Progenitor cell of endocrine pancreas (in vitro differentiated cells): Measurements from ENCODE around the gene THOC6. TPM values are rescaled to one million over a fixed set of nuclear protein-coding genes. Genes with fewer than 3 reads are reported as not detected.

Experiments used
- DNase-seq: peaks from one replicate; pipeline ENCODE4 v3.0.0; 2021; ENCODE audit warnings: low spot score; ENCODE audit not compliant: unreplicated experiment
- H3K27ac Mint-ChIP-seq: 2 replicates; pipeline ENCODE4 v1.8.0; 2021; ENCODE audit warnings: mild to moderate bottlenecking, moderate library complexity, mixed read lengths
- H3K27me3 Mint-ChIP-seq: 2 replicates; pipeline ENCODE4 v1.8.0; 2021; ENCODE audit warnings: mixed read lengths
- H3K36me3 Mint-ChIP-seq: 2 replicates; pipeline ENCODE4 v1.8.0; 2022; ENCODE audit warnings: mixed read lengths; ENCODE audit not compliant: insufficient read depth
- H3K4me1 Mint-ChIP-seq: 2 replicates; pipeline ENCODE4 v1.8.0; 2021; ENCODE audit warnings: low read depth, mixed read lengths
- H3K4me3 Mint-ChIP-seq: 2 replicates; pipeline ENCODE4 v1.8.0; 2021; ENCODE audit warnings: low read depth, mild to moderate bottlenecking, moderate library complexity, mixed read lengths
- H3K9me3 Mint-ChIP-seq: 2 replicates; pipeline ENCODE4 v1.8.0; 2021; ENCODE audit warnings: low read depth, mixed read lengths
- total RNA-seq: library from RNA; stranded (reverse); gene quantifications from 2 replicates; pipeline ENCODE4 v1.2.1, GENCODE V29; 2021
- TF ChIP-seq, protein P1 (sequence below): fragments of 200-600 bp; sonication (generic); IDR thresholded peaks from one replicate; pipeline ENCODE4 v1.5.0; 2021; ENCODE audit warnings: antibody characterized with exemption, mild to moderate bottlenecking; ENCODE audit not compliant: unreplicated experiment

Gene THOC6
- total RNA-seq, 1 donor from 2014 or later = 47.4 TPM

DNA sequence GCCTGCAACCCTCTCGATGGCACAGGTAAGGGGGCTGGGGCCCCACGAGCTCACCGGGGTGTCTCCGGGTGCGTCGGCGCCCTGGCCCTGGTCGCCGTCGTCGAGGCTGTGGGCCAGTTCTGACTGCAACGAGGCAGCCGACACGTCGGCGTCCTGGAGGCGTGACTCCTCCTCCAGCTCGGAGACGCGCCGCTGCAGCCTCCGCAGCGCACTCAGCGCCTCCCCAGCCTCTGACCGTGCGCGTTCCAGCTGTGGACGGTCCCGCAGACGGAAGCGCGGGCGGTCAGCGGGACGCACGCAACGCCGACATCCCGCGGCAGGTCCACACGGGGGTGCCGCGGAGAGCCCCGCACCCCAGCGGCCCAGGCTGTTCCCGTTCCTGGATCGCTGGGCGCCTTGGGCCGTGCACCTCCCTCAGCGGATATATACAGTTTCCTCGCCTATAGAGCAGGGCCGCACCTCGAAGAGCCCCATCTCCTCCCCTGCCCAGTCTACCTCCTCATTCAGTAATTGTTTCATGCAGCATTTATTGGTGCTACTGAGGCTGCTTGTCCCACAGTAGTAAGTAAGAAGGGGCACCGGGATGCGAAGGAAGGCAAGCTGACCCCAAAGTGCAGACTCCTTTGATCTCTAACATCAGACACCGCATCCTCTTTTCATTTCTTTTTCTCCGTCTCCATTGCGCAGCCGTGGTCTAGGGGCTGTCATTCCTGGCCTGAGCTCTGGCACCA, 5.8 kb downstream of the THOC6 start:
- peak overlapping the region; percentile 79 for H3K27ac Mint-ChIP-seq
- H3K9me3 Mint-ChIP-seq = no peaks in the 10 kb centered on the region
- H3K27me3 Mint-ChIP-seq = peaks cover 25% of the 10 kb centered on the region
- H3K36me3 Mint-ChIP-seq = peaks cover 7% of the 10 kb centered on the region
- peaks cover 1% of the 10 kb centered on the region for H3K4me1 Mint-ChIP-seq
- TF ChIP-seq, protein P1, sequence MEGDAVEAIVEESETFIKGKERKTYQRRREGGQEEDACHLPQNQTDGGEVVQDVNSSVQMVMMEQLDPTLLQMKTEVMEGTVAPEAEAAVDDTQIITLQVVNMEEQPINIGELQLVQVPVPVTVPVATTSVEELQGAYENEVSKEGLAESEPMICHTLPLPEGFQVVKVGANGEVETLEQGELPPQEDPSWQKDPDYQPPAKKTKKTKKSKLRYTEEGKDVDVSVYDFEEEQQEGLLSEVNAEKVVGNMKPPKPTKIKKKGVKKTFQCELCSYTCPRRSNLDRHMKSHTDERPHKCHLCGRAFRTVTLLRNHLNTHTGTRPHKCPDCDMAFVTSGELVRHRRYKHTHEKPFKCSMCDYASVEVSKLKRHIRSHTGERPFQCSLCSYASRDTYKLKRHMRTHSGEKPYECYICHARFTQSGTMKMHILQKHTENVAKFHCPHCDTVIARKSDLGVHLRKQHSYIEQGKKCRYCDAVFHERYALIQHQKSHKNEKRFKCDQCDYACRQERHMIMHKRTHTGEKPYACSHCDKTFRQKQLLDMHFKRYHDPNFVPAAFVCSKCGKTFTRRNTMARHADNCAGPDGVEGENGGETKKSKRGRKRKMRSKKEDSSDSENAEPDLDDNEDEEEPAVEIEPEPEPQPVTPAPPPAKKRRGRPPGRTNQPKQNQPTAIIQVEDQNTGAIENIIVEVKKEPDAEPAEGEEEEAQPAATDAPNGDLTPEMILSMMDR = no peak
- no peak overlapping the region for H3K4me3 Mint-ChIP-seq
- no peak for DNase-seq

GRCh38 chr16:3030222-3031212, 6.7 kb downstream of the THOC6 start:
- H3K36me3 Mint-ChIP-seq = peaks cover 7% of the 10 kb centered on the region
- no peak for DNase-seq
- peaks cover 1% of the 10 kb centered on the region for H3K4me1 Mint-ChIP-seq
- H3K27me3 Mint-ChIP-seq = peaks cover 29% of the 10 kb centered on the region
- no peak overlapping the region for H3K27ac Mint-ChIP-seq
- H3K9me3 Mint-ChIP-seq = no peaks in the 10 kb centered on the region
- TF ChIP-seq, protein P1 = no peak
- no peak overlapping the region for H3K4me3 Mint-ChIP-seq

GRCh38 chr16:3032624-3033023, 8.8 kb downstream of the THOC6 start:
- Mint-ChIP-seq H3K4me1 (peaks cover 5% of the 10 kb centered on the region), H3K27me3 (peaks cover 41% of the 10 kb centered on the region), H3K36me3 (peaks cover 3% of the 10 kb centered on the region), H3K4me3 (no peak overlapping the region), H3K9me3 (no peaks in the 10 kb centered on the region), H3K27ac (no peak overlapping the region)
- no peak for DNase-seq
- TF ChIP-seq, protein P1 = no peak

GRCh38 chr16:3035289-3035971, 11.6 kb downstream of the THOC6 start:
- Mint-ChIP-seq H3K27me3 (peaks cover 59% of the 10 kb centered on the region), H3K36me3 (no peaks in the 10 kb centered on the region), H3K27ac (no peak overlapping the region), H3K4me1 (peaks cover 5% of the 10 kb centered on the region), H3K4me3 (peak overlapping the region; percentile 61), H3K9me3 (no peaks in the 10 kb centered on the region)
- TF ChIP-seq, protein P1 = no peak
- DNase-seq = no peak
